SIG-M5 treated with dmso at 0.1 percent for 504 hours (cell line): ENCODE data around the gene SRI.

ENCODE experiments used
- DNase-seq: peaks from one replicate; lab custom pipeline; 2025; ENCODE audit not compliant: unreplicated experiment; lab: John Stamatoyannopoulos, UW

SRI gene

DNA sequence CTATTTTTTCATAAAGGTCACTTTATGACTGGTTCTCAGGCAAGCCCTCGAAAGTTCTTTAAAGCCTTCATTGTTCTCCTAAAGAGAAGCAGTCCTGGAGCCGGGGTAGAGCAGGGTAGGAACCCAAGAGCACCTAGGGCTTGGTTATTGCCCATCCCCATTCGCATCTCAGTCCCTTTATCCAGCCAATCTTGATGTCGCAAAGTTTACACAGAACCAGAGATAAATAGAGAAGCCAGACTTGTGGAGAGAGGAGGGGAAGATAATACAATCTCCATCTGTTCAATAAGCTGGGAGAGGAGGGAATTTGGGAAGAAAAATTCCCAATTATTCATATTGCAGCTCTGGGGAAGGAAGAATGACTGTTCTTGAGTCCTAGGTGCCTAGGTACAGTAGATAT, 6.4 kb upstream of the SRI start:
- no peak for DNase-seq

DNA sequence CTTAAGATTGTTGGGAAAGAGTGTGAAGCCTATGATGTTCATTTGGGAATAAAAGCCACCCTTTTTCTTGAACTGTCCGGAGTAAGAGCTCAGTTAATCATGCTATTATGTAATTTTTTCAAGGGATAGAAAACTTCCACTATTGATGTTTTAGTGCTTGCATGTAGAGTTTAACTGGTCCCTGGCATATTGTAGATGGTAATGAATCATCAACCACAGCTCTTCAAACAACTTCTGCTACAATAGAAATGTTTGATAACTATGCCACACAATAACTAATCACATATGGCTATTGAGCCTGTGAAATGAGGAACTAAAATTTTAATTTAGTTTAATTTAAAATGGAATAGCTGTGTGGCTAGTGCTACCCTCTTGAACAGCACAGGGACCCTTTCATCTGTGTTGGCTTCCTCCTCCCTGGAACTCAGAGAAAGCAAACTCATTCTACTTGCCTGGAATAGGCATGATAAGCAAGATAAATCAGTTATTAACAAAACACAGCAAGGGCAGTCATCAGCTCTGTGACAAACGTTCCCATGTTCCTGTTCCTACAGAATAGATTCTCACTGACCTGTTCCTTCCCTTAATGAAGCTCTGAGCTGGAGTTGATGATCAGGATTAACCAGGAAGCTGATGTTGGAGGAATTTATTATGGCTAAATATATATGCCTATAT, 4.9 kb upstream of the SRI start:
- peak; percentile 22 for DNase-seq

DNA sequence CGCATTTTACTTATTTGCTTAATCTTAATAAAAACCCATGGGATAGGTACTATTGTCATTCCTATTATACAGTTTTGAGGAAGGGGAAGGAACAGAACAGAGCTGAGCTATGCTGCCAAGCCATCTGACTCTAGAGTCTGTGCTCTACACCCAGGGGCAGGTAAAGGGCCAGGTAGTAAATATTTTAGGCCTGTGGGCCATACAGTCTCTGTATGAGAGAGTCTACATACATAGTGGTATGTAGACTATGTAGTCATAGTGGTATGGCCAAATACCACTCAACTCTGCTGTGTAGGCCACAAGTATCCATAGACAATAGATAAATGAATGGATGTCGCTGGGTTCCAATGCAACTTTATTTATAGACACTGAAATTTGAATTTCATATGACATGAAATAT, 3.4 kb upstream of the SRI start:
- DNase-seq: no peak

DNA sequence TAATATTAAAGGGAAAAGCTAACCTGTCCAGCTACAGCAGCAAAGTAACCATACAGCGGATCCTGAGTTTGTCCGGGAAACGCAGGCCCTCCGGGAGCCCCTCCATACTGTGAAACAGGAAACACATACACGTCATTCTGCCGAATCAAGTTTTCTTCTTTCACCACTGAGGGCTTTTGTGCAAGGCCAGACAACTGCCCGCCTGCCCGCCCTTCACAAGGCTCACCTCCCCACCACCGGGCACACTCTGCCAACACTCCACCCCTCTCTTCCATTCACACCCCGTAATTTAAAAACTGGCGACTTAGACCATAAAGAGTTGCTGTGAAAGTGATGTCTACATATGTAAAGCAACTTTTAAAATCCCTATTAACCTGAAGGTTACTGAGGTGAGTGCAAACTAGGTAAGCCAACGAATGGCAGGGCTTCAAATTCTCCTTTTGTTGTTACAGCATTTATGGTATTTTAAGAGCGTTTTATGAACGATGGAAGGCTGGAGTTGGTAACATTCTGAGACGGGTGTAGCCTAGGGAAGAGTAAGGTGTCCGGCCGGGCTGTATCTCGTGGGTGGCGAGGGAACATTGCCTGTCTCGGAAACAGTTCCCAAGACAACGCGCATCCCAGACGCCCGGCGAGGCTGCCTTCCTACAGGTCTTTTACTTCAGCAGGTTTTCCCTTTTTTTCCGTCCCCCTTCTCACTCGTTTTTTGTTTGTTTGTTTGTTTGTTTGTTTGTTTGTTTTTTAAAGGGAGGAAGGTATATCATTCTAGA, 817 bp downstream of the SRI start:
- peak; percentile 54 for DNase-seq

DNA sequence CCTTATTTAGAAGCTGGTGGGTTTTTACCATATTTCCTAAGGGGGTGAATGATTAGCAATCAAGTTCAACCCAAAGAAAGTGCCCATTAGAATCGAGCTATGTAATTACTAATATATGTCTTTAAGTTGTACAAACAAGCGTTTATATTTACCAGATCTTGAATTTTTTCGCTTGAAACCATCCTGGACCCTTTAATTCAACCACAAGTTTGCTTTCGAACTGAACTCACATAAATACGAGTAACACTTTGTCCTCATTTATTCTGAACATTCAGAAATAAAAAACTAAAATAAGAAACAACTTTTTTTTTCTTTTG, 1.5 kb downstream of the SRI start:
- peak; percentile 41 for DNase-seq

DNA sequence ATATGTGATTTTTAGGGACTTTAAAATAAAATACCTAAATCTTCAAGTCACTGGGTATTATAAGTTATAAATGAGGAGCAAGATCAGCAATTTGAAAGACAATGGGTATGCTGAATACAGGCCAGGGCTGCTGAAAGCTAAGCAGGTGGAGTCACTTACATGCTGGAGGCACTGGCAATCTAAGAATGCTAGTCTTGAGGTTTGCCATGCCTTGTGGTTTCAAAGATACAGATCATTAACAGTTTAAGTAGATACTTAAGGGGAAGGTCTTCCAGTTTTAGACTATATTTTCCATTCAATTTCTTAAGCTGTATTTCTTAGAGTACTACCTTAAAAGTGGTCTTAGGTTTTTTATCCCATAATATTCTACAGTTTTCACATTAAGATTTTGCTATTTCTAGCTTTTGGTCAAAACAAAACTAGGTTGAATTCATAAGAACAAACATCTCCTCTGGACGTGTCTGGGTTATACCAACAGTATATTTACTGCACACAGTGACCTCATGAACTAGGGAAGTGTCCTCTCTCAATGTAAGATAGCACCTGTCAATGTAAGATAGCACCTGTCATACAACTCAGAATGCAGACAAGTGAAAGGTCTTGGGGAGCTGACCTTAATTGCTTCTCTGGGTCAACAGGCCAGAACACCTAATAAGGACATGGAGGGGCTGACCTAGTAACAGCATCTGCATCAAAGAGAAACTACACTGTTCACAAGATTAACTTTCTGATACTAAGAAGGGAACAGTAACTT, 2.0 kb downstream of the SRI start:
- no peak for DNase-seq

DNA sequence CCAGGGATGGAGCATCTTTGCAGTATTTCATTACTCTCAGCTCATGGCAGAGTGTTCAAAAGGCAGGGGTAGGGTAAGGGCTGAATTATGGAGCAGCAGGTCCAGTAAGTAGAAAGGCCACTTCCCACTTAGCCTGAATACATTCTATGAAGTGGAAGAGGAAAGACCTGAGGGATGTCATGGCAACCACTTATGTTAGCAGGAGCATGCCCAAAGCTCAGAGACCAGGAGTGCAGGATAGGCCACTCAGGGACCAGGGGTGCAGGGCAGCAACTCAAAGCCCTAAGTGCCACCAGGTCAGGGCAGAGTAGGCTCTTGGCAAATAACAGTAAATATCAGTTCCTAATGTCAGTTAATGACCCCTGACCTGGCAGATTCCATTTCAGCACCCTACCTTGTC, 3.6 kb downstream of the SRI start:
- no peak for DNase-seq

DNA sequence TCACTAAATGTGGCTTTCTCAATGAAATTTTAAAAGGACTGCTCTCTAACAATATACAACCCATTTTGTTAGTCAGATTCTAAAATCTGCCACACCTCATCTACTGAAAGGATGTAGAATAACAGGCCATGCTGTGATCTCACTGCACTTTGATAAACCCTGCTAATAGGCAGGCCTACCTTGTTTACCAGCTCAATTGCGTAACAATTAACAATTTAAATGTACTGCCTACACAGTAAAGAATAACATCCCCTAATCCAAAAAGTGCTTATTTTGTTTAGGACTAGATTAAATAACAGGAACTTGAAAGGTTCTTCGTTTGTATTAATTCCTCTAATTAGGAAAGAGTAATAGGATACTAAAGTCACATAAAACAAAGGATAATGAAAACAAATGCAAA, 4.5 kb downstream of the SRI start:
- no peak for DNase-seq

DNA sequence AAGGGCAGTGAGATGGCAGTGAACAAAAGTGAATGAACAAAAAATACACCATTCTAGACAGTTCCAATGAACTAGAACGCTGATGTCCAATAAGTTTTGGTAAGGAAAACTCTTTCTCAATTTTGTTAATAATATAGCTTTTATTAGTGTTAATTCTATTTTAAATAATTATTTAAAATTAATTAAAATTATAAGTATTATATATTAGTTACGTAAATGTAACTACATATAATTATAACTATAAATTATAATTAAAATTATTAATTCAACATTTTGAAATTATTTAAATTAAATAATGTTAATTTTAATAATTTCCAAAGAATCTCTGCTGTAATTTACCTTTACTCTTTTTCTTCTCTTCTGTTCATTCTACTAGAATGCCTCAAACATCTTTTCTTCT, 5.4 kb downstream of the SRI start:
- no peak for DNase-seq

DNA sequence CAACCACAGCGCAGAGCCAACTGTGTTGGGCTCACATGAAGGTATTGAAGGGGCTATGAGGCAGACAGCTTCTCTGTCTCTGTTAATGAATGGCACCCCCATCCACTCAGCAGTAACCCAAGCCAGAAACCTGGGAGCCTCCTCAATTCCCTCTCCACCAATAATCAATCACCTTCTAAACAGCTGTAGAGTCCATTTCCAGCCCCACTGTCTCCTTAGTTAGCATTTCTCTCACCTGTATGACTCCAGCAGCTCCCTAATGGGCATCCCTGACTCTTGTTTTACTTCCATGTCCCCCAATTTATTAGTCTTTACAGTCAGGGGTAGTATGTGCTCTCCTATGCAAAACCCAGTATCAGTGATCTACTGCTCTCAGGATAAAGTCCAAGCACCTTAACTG, 6.9 kb downstream of the SRI start:
- no peak for DNase-seq

DNA sequence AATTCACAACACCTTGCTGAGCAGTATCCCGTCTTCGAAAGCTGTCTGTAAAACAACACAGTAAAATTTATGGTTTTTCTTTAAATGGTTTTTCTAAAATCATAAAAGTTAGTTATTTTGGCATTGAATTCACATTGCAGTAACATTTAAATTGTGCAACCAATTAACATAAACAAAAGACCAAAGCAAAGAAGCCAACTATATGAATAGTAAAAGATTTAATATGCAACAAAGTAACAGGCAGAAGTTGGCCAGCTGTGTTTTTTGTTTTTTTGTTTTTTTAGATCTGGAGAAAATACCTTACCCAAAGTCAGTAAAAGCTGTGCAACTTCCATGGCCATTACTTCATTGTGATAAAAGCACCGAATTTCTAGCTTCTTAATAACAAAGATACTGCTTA, 11.3 kb downstream of the SRI start:
- DNase-seq: no peak

DNA sequence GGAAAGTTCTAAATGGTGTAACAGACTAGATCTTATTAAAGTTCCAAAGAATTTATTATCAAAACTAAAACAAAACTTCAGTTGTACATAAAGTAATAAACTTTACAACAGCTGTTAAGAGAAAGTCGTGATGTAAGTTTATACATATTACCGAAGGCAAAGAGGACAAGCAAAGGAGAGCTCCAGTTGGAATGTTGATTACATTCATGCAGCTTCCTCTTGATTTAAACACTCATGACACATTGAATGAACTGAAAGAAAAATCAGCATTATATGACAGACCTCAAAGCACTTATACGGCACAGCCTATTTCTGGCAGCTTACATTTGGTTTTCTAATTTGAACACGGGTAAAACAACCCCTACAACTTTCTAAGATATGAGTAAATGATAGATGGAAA, 13.6 kb downstream of the SRI start:
- DNase-seq: no peak

DNA sequence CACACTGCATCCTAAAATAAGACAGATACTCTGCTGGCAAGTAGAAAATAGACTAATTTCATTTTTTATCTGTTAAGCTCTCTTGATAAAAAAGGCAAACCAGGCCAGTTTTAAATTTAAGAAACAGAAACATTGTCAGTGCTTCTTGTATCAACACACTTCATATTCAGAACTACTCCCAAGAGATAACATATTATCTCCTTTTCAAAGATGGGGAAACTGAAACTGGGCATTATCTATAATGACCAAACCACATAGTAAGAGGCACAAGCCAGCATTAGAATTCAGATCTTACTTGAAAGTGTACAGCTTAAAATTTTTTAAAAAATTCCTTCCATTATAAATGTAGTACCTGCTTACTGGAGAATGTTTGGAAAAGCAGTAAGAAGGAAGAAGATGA, 14.7 kb downstream of the SRI start:
- no peak for DNase-seq

DNA sequence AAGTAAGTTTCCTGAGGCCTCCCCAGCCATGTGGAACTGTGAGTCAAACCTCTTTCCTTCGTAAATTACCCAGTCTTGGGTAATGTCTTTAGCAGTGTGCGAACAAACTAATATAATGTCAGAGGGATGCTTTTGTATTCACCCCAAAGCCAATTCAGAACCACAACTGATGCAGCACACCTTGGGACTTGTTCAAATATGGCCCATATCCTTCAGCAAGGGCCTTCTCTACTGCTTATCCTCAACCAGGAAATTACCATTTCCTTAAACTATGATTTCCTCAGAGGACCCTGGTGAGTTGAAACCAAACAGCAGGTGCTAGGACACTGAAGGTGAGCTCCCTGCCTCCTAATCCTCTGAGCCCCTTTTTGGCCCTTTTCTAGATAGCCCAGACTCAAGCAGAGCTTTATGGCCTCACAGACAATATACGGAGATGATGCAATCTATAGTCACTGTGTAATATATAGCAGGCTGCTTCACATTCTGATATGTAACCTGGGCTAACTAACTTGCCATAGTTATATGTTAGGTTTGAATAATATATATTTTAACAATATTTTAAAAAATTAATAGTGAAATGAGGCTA, 15.2 kb downstream of the SRI start:
- DNase-seq: no peak

DNA sequence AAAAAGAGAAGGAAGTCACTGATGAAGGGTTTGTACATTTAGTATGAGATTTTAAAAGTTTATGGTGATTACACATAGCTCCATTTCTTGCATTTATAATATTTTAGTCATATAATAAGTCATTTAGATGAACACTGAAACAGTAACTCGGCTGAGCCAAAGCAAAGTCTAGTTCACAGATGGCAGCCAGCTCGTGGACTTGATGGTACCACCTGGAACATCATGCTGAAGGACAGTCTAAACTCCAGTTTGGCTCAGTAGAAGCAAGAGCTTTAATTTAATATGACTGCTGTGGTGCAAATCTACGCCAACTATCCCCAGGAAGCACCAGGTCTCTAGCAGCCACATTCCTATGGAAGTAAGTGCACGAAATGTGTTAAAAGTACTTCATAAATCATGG, 16.4 kb downstream of the SRI start:
- DNase-seq: no peak

DNA sequence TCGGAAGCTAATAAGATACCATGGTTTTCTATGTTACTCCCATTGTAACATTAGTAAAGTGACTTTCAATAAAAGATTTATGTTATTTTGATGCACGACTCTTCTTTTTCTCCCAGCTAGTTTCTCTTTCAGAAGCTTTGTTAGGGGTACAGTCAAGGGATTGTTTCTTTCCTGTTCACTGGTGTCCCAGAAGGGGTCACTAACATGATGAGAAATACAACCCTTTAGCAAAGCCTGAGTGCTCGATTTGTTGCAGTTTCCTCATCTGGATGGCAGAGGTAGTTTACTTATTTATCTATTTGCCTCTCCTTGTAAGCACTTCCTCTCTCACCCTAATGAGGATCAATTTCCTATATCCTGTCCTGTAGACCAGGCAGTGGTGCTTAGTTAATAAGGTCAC, 17.0 kb downstream of the SRI start:
- DNase-seq: no peak

DNA sequence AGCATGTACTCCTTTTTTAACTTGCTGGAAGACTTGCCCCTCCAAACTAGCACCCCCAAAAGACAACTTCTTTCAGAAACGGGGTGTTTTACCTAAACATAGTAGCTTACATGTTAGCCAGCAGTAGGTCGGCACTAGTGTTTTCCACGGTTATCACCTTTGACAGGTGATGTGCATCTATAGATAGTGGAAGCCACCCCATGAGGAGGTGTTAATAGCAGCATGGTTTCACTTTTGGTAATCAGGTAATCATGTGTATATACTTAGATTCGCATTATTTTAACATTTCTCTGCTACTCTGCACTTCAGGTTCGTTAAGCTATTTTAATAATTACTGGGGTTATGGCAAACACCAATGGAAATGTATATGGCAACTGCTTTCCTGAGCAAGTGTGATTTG, 17.6 kb downstream of the SRI start:
- DNase-seq: no peak

DNA sequence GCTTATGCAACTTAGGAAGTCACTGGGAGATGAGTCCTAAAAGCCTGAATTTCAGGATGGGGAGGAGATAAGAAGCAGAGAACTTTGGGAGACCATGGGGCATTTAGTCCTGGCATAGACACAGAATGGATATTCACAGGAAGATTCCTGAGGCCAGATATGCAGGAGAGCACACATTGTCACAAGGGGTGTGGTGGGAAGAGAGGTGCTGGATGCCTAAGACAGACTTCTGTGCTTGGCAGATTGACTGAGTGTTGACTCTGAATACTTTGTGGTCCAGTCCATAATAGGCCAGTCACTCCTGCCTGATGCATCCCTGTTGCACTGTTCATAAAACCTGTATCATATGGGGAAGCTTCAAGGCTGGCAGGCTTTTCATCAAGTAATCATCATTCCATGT, 18.5 kb downstream of the SRI start:
- no peak for DNase-seq

DNA sequence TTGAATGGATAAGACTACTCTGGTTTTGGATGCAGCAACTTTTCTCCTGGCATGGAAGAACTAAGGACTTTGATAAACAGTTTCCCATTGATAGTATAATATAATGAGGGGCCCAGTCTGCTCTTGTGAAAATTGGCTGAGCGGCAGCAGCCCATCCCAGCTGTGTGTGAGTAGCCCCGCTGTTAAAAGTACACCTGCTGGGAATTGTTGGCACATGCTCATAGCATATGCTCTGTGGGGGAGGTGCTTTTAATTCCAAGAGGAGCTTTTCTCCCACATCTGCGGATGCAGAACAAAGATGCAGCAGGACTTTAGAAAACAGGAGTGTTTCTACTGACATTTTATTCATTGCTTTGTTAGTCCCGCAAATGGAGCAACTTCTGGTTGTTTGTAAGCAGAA, 19.0 kb downstream of the SRI start:
- DNase-seq: no peak

DNA sequence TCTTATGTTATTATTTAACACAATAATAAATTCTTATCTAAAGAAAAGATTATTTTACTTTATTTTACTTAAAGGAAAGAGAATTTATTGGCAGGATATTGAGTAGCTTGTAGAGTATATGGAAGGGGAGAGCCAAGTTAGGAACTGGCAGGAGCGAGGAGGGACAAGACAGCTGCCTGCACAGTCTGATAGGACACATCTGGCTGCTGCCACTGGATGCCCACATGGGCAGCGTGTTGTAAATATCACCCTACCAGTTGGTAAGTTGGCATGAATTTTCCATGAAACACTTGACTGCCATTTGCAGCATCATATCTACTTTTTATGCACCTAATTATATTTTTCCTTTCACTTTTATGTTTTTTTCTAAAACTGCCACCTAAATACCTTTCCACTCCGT, 19.6 kb downstream of the SRI start:
- no peak for DNase-seq

DNA sequence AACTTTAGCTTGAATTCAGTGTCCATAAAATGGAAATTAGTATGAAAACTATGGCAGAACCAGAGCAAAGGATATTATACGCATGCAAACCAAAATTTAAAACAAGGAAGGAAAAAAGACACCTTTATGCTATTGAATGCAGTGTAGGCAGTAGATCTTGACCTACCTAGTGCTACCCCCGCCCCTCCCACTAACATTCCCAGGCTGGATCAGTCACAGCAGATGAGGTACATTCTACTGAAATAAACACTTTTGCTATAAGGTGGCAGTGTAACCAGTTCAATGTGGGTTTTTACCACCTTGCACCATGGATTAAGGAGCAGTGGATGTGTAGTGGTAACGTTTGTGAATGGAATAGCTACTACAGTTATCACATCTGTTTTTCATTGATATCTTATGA, 27.9 kb downstream of the SRI start:
- no peak for DNase-seq

DNA sequence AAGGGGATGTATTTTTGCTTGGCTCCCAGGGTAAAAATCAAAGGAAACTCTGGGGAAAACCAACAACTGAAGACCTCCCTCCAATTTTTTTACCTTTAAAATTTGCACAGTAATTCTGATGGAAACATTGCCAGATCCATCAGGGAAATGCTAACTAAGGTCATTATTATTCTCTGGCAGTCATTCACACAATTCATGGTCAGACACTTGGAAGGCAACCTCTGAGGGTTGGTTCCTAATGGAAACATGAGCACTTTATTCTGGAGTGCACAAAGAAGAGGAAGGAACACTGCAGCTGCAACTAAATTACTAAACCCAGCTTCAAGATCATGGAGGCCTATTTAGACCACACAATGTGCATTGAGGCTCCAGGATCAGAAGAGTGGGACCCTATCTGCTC, 34.2 kb downstream of the SRI start:
- no peak for DNase-seq
